GM19193 (cell line): ENCODE data around the gene USH1G.

ENCODE experiments used
- POLR2A ChIP-seq: IDR thresholded peaks from 4 replicates; pipeline ENCODE4 v1.6.1; 2011; ENCODE audit not compliant: insufficient read depth, insufficient read length; ENCODE audit errors: extremely low read depth

The USH1G gene

GRCh38 chr17:74945543-74945942 is 22.5 kb upstream of the USH1G start:
- TF ChIP-seq POLR2A, result no peak

- TF ChIP-seq POLR2A, result no peak
Measured at GRCh38 chr17:74943808-74944522, 20.9 kb upstream of the USH1G start.

- no peak for TF ChIP-seq POLR2A
Measured at GRCh38 chr17:74941128-74941725, 18.2 kb upstream of the USH1G start.

GRCh38 chr17:74939534-74939933 is 16.5 kb upstream of the USH1G start:
- no peak for TF ChIP-seq POLR2A

- TF ChIP-seq POLR2A, result no peak
Measured at GRCh38 chr17:74938194-74938950, 15.3 kb upstream of the USH1G start.

GRCh38 chr17:74937064-74938051 is 14.3 kb upstream of the USH1G start:
- no peak for TF ChIP-seq POLR2A

GRCh38 chr17:74936470-74936799 is 13.4 kb upstream of the USH1G start:
- TF ChIP-seq POLR2A, result no peak

GRCh38 chr17:74935585-74936469 is 12.8 kb upstream of the USH1G start, which contains the start of gene OTOP3:
OTOP3 (plus strand) TSS chr17:74935898; CDS start chr17:74935922, 24 bp downstream.
- TF ChIP-seq POLR2A, result no peak

- TF ChIP-seq POLR2A, result no peak
Measured at GRCh38 chr17:74935048-74935447, 12.0 kb upstream of the USH1G start.

GRCh38 chr17:74930535-74931036 is 7.5 kb upstream of the USH1G start:
- TF ChIP-seq POLR2A, result no peak

- TF ChIP-seq POLR2A, result no peak
Measured at GRCh38 chr17:74928786-74929185, 5.7 kb upstream of the USH1G start.

GRCh38 chr17:74925242-74925641 is 2.2 kb upstream of the USH1G start:
- no peak for TF ChIP-seq POLR2A

GRCh38 chr17:74924250-74924948 is 1.3 kb upstream of the USH1G start, which contains the start of gene OTOP2:
OTOP2 (plus strand) TSS chr17:74924273; CDS start chr17:74924633, 360 bp downstream.
- TF ChIP-seq POLR2A, result no peak

- no peak for TF ChIP-seq POLR2A
Measured at GRCh38 chr17:74923538-74924249, 639 bp upstream of the USH1G start.
